ENCODE measurements around the gene TUBGCP6. TPM values are rescaled to one million over a fixed set of nuclear protein-coding genes. Genes with fewer than 3 reads are reported as not detected.
A peak's percentile ranks its signal among the peaks of the same experiment; 100 is the strongest.

TUBGCP6 gene
- total and polyA plus RNA-seq, 10 of the 15 experiments (the other 5 are each of a cell fraction or from before 2014, with no cell fraction given), result 0.74 to 41.4 (median 19.4) TPM

GRCh38 chr22:50190941-50191741 is 53.7 kb downstream of the TUBGCP6 start (continued):
- TF ChIP-seq SKIL (IDR thresholded peaks at IDR 0.05; ENCODE audit: low read depth, poor library complexity, severe bottlenecking) (peak; percentile 86), CHD4 (IDR thresholded peaks at IDR 0.05) (no peak), SMC3 (IDR thresholded peaks at IDR 0.05; ENCODE audit: borderline replicate concordance, low read length) (no peak), PAX5 (IDR thresholded peaks at IDR 0.05; ENCODE audit: borderline replicate concordance, low read depth, low read length) (peak; percentile 95), EED (IDR thresholded peaks at IDR 0.05; ENCODE audit: low read depth) (peak; percentile 61), NR2F1 (conservative IDR thresholded peaks at IDR 0.05) (peak; percentile 62; the same call in 1 of the 2 replicates), FOXM1 (IDR thresholded peaks at IDR 0.05; ENCODE audit: low read depth, low read length) (no peak), BCL11A (IDR thresholded peaks at IDR 0.05; ENCODE audit: low read depth, low read length) (peak; percentile 70), FOXK2 (IDR thresholded peaks at IDR 0.05) (no peak), ATF7 (IDR thresholded peaks at IDR 0.05; ENCODE audit: low read depth) (0 out of 2 replicates have a peak, but pooled peaks have one; percentile 38), ASH2L (IDR thresholded peaks at IDR 0.05; ENCODE audit: borderline replicate concordance, low read depth) (0 out of 2 replicates have a peak, but pooled peaks have one; percentile 49), EGR1 (IDR thresholded peaks at IDR 0.05; ENCODE audit: borderline replicate concordance in 1 of 2, low read depth in 2 of 2, low read length in 2 of 2) (peak in 1 of 2 experiments; percentile 24; a peak in 1 of 3 replicates), JUNB (IDR thresholded peaks at IDR 0.05) (peak; percentile 24; the same call in 1 of the 2 replicates), FOS (IDR thresholded peaks at IDR 0.05; ENCODE audit: borderline replicate concordance, extremely low read depth, insufficient read length) (no peak), DPF2 (IDR thresholded peaks at IDR 0.05) (peak; percentile 16; the same call in 1 of the 2 replicates), SIX5 (IDR thresholded peaks at IDR 0.05; ENCODE audit: low read depth, low read length, severe bottlenecking) (peak; percentile 20), ZSCAN29 (IDR thresholded peaks at IDR 0.05) (0 out of 2 replicates have a peak, but pooled peaks have one; percentile 24), MEF2A (IDR thresholded peaks at IDR 0.05; ENCODE audit: insufficient read depth, low read depth, low read length) (0 out of 2 replicates have a peak, but pooled peaks have one; percentile 50), ZNF24 (IDR thresholded peaks at IDR 0.05) (no peak), SPI1 (IDR thresholded peaks at IDR 0.05; ENCODE audit: borderline replicate concordance, insufficient read depth, low read depth, low read length) (peak; percentile 38; the same call in 1 of the 2 replicates), SIN3A (IDR thresholded peaks at IDR 0.05; ENCODE audit: low read depth, low read length) (0 out of 2 replicates have a peak, but pooled peaks have one; percentile 9), SMAD1 (IDR thresholded peaks at IDR 0.05; ENCODE audit: low read depth, partially characterized antibody) (peak; percentile 17), USF2 (IDR thresholded peaks at IDR 0.05; ENCODE audit: borderline replicate concordance, low read depth, low read length) (no peak), TCF3 (IDR thresholded peaks at IDR 0.05; ENCODE audit: borderline replicate concordance, insufficient read depth, low read depth, low read length) (peak; percentile 93), SMARCA5 (IDR thresholded peaks at IDR 0.05) (peak; percentile 63; the same call in 1 of the 2 replicates), SMAD5 (IDR thresholded peaks at IDR 0.05; ENCODE audit: low read depth) (0 out of 2 replicates have a peak, but pooled peaks have one; percentile 13)
